ENCODE results near the gene ARL15.

DNA sequence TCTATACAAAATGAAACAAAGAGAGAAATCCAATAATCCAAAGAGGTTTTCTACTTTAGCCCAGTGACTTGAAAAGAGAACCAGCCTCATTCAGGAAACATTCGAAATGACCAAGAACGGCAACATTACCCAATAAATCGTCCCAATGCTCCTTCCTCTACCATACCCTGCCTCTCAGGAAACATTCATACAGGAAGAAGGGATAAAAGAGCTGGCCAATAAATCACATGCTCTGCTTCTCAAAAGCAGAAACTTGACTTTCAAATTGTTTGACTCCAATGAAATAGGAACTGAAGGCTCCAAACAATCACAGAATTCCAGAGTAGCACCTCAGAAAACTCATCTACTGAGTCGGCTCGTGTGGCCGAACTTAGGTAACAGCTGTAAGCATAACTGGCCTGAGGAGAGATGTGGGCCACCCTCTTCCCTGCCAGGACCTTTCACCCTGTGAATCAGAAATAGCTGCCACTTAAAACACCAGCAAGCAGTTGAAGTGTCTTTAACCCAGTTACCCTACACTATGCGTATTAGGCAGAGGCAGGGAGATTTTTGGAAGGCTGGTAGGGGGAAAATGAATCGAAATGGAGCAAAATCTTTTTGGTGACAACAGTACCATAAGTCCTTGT, 14.6 kb downstream of the ARL15 start:
- TF ChIP-seq FOXA3 (CRISPR knock-in tag; conservative IDR thresholded peaks at IDR 0.05 in 1 of 2, IDR thresholded peaks at IDR 0.05 in 1 of 2) (no peak), SRSF9 (IDR thresholded peaks at IDR 0.05; ENCODE audit: borderline replicate concordance, low read depth, low read length) (no peak), PTBP1 (IDR thresholded peaks at IDR 0.05; ENCODE audit: low read depth, low read length) (no peak), ZNF133 (CRISPR knock-in tag; IDR thresholded peaks at IDR 0.05) (no peak), CTCF (IDR thresholded peaks at IDR 0.05 in 2 of 3, conservative IDR thresholded peaks at IDR 0.05 in 1 of 3; ENCODE audit: insufficient read depth in 2 of 3, low read depth in 1 of 3, low read length in 3 of 3) (no peak)

Data from K562 (cell line).